Tibial artery (tissue), 4 donors: ENCODE data around the gene SLC44A5.

Experiments
- DNase-seq, 2 donors: peaks; one replicate each; pipeline ENCODE4 v3.0.0-alpha.2; 2019
- H3K27ac ChIP-seq, 2 donors: fragments of 200-600 bp; sonication (generic) in 1 of 2; 1 replicate in 1 of 2; 2 replicates in 1 of 2; pipeline ENCODE4 v1.5.1; 2018 to 2019; ENCODE audit warnings: mild to moderate bottlenecking in 1 of 2
- H3K27me3 ChIP-seq, 2 donors: fragments of 200-600 bp; sonication (generic) in 1 of 2; one replicate each; pipeline versions ENCODE4 v1.5.1 to v1.6.0; 2016 to 2019
- H3K36me3 ChIP-seq, 3 donors: fragments of 200-600 bp; sonication (generic) in 2 of 3; one replicate each; pipeline ENCODE4 v1.5.1; 2016 to 2019; ENCODE audit warnings: mild to moderate bottlenecking in 2 of 3
- H3K4me1 ChIP-seq, 4 donors: fragments of 200-600 bp; sonication (generic) in 2 of 4; 1 replicate in 3 of 4; 2 replicates in 1 of 4; pipeline ENCODE4 v1.5.1; 2016 to 2019
- H3K4me3 ChIP-seq, 2 donors: fragments of 200-600 bp; sonication (generic) in 1 of 2; 1 replicate in 1 of 2; 2 replicates in 1 of 2; pipeline ENCODE4 v1.5.1; 2018 to 2019; ENCODE audit warnings: mild to moderate bottlenecking in 2 of 2
- H3K9me3 ChIP-seq, 3 donors: fragments of 200-600 bp; sonication (generic) in 1 of 3; one replicate each; pipeline ENCODE4 v1.5.1; 2016 to 2019
- intact Hi-C: fragments of 100-400 bp; cut with DNase I; formaldehyde crosslinking; loops from one replicate; pipeline ENCODE4 v1.15.0; 2023; ENCODE audit warnings: low total_unique reads
- TF ChIP-seq, protein P1 (sequence below), 2 experiments: fragments of 200-600 bp in 1 of 2; fragments of 450-650 bp in 1 of 2; IDR thresholded peaks; one replicate each; pipeline ENCODE4 v1.5.1; 2017 to 2019; ENCODE audit warnings: antibody characterized with exemption in 2 of 2, mild to moderate bottlenecking in 1 of 2, moderate library complexity in 1 of 2

The SLC44A5 gene

DNA sequence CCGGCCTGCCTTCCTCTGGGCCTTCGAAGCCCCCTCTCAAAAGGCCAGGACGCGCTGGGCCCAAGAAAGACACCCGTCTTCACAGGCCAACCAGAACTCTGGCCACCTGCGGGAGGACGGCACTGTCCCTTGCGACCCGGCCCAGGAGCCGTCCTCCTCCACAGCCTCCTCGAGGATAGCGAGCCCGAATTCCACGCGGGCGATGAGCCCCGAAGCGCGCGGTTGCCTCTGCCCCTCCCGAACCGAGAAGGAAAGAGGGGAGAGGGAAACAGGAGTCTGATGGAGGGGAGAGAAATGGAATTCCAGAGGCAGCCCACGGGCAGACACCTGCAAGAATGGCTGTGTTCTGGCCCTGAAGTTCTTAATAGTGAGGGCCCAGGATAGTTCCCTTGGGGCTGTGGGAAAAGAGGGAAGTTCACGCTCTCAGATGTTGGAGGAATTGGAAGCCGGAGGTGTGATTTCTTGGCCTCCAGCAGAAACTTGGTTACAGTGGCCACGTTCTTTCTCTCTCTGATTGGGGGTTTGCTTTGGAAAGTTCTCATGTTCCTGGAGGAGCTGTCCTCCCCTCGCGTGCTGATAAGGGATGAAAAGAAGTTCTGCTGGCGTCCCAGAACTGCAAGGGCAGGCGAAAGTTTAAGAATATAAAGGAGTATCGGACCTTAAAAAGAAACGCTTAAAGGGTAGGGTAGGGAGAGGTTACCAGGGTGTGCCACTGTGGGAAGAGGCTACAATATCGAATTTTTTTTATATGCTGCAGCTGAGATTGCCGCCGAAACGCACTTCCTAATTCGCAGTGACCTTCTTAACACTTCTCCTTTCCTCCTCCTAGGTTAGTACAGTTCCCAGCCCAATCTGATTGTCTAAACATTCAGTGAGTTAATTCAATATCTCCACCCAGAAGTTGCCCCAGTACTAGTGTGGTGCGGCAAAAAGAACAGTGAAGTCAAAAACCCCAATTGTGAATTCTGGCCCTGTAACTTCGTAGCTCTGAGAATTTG lies 5.8 kb upstream of the SLC44A5 start:
- Histone ChIP-seq H3K36me3 (no peaks in the 10 kb centered on the region), H3K4me3 (peak overlapping the region; percentile 49 to 55), H3K9me3 (no peaks in the 10 kb centered on the region), H3K27ac (no peak overlapping the region), H3K27me3 (peaks cover 0 to 25% of the 10 kb centered on the region in 2 donors), H3K4me1 (peaks cover 0 to 28% (median 22%) of the 10 kb centered on the region in 4 donors)
- intact Hi-C loops, result no loop called here
- no peak for DNase-seq
- TF ChIP-seq, protein P1, sequence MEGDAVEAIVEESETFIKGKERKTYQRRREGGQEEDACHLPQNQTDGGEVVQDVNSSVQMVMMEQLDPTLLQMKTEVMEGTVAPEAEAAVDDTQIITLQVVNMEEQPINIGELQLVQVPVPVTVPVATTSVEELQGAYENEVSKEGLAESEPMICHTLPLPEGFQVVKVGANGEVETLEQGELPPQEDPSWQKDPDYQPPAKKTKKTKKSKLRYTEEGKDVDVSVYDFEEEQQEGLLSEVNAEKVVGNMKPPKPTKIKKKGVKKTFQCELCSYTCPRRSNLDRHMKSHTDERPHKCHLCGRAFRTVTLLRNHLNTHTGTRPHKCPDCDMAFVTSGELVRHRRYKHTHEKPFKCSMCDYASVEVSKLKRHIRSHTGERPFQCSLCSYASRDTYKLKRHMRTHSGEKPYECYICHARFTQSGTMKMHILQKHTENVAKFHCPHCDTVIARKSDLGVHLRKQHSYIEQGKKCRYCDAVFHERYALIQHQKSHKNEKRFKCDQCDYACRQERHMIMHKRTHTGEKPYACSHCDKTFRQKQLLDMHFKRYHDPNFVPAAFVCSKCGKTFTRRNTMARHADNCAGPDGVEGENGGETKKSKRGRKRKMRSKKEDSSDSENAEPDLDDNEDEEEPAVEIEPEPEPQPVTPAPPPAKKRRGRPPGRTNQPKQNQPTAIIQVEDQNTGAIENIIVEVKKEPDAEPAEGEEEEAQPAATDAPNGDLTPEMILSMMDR (IDR thresholded peaks at IDR 0.05), result no peak

DNA sequence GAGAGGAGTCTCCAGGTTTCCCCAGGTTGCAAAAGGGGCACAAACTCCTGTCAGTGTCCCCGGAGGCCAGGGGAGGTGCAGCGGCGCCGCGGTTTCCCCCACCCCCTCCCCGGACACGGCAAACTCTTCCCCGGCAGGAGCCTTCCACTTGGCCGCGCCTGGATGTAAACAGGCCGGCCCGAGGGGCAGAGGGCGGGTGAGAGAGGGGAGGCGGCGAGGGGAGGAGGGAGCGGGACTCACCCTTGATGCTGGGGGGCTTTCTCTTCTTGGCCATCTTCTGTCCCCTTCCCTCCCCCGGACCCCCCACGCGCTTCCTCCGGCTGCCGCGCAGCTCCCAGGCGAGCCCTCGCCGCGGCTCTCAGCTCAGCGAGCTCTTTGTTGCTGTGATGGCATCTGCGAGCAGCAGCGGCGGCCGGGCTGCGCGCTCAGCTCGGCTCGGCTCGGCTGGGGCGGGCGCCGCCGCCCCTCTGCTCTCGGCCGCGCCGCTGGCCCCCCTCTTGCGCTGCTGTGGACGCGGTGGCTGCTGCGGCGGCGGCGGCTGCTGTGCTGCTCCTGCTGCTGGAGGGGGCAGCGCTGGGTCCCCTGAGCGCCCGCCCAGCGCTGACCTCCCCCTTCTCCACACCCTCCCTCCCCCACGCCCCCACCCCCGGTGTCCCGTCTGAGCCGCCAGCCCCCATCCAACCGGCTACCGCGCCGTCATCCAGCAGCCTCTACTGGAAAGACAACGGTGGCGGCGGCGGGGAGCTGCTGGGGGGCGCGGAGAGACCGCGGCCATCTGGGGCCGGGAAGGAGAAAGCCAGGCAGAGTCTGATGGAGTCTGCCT lies 4.9 kb upstream of the SLC44A5 start:
- peaks cover 0 to 27% of the 10 kb centered on the region in 2 donors for H3K27me3 ChIP-seq
- DNase-seq, result peak in 1 of 2 donors; percentile 20
- TF ChIP-seq, protein P1 (IDR thresholded peaks at IDR 0.05), result no peak

DNA sequence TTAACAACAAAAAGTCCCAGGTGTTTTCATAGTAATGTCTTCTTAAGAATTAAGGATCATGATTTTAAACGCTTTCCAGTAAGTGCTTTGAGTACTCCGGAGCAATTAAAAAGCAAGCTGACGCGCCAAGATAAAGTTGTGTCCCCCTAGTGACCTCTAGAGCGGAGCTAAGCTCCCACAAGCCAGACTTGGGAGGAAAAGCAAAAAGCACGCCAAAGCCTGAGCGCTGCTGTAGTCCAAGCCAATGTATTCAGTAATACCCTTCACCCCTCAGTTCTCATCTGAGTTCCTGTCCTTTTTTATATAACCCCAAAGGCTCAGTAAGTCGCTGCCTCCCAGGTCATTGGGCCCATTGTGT lies 3.5 kb upstream of the SLC44A5 start:
- no peaks in the 10 kb centered on the region for H3K36me3 ChIP-seq
- no peak overlapping the region for H3K27ac ChIP-seq
- peaks cover 0 to 28% (median 22%) of the 10 kb centered on the region in 4 donors for H3K4me1 ChIP-seq
- H3K27me3 ChIP-seq, result peaks cover 0 to 27% of the 10 kb centered on the region in 2 donors
- TF ChIP-seq, protein P1 (IDR thresholded peaks at IDR 0.05), result no peak
- H3K4me3 ChIP-seq, result peak overlapping the region; percentile 49 to 55
- no peak for DNase-seq
- no peaks in the 10 kb centered on the region for H3K9me3 ChIP-seq
- intact Hi-C loops, result no loop called here

More for the DNA sequence above, 4.9 kb upstream of the SLC44A5 start:
- intact Hi-C loops, result no loop called here
- Histone ChIP-seq H3K36me3 (no peaks in the 10 kb centered on the region), H3K4me3 (peak overlapping the region; percentile 49 to 55), H3K9me3 (no peaks in the 10 kb centered on the region), H3K4me1 (peaks cover 0 to 28% (median 22%) of the 10 kb centered on the region in 4 donors), H3K27ac (no peak overlapping the region)

- Histone ChIP-seq H3K27me3 (peaks cover 0 to 27% of the 10 kb centered on the region in 2 donors), H3K4me1 (peaks cover 0 to 28% (median 22%) of the 10 kb centered on the region in 4 donors), H3K9me3 (no peaks in the 10 kb centered on the region), H3K27ac (no peak overlapping the region), H3K36me3 (no peaks in the 10 kb centered on the region), H3K4me3 (no peak overlapping the region)
- TF ChIP-seq, protein P1 (IDR thresholded peaks at IDR 0.05), result no peak
- intact Hi-C loops, result no loop called here
- no peak for DNase-seq
Measured at GRCh38 chr1:75613916-75614315, 3.0 kb upstream of the SLC44A5 start.

- H3K27me3 ChIP-seq, result peaks cover 0 to 27% of the 10 kb centered on the region in 2 donors
Measured at GRCh38 chr1:75612976-75613375, 2.1 kb upstream of the SLC44A5 start.

More at GRCh38 chr1:75612976-75613375, 2.1 kb upstream of the SLC44A5 start:
- TF ChIP-seq, protein P1 (IDR thresholded peaks at IDR 0.05), result no peak
- Histone ChIP-seq H3K36me3 (no peaks in the 10 kb centered on the region), H3K9me3 (no peaks in the 10 kb centered on the region), H3K4me1 (peaks cover 0 to 28% (median 22%) of the 10 kb centered on the region in 4 donors), H3K27ac (no peak overlapping the region), H3K4me3 (no peak overlapping the region)
- DNase-seq, result no peak
- intact Hi-C loops, result no loop called here
